Endothelial cell (in vitro differentiated cells): ENCODE data around the gene TUBGCP3. TPM values are rescaled to one million over a fixed set of nuclear protein-coding genes. Genes with fewer than 3 reads are reported as not detected.

Source experiments
- DNase-seq: peaks from one replicate; pipeline ENCODE4 v3.0.0; 2021; ENCODE audit warnings: low spot score
- H3K27ac Mint-ChIP-seq: one replicate; pipeline ENCODE4 v1.8.0; 2021; ENCODE audit warnings: mixed read lengths, inconsistent platforms; ENCODE audit not compliant: unreplicated experiment
- H3K27me3 Mint-ChIP-seq: one replicate; pipeline ENCODE4 v1.8.0; 2021; ENCODE audit warnings: mild to moderate bottlenecking, moderate library complexity, mixed read lengths, inconsistent platforms; ENCODE audit not compliant: unreplicated experiment
- H3K36me3 Mint-ChIP-seq: one replicate; pipeline ENCODE4 v1.8.0; 2021; ENCODE audit warnings: mild to moderate bottlenecking, low read depth, mixed read lengths, inconsistent platforms; ENCODE audit not compliant: unreplicated experiment
- H3K4me1 Mint-ChIP-seq: one replicate; pipeline ENCODE4 v1.8.0; 2021; ENCODE audit warnings: mild to moderate bottlenecking, mixed read lengths, inconsistent platforms; ENCODE audit not compliant: unreplicated experiment
- H3K4me3 Mint-ChIP-seq: one replicate; pipeline ENCODE4 v1.8.0; 2021; ENCODE audit warnings: mild to moderate bottlenecking, mixed read lengths, inconsistent platforms; ENCODE audit not compliant: unreplicated experiment
- H3K9me3 Mint-ChIP-seq: one replicate; pipeline ENCODE4 v1.8.0; 2021; ENCODE audit warnings: mixed read lengths, inconsistent platforms; ENCODE audit not compliant: unreplicated experiment
- CTCF ChIP-seq: fragments of 200-600 bp; sonication (generic); IDR thresholded peaks from one replicate; pipeline ENCODE4 v1.5.0; 2021; ENCODE audit warnings: antibody characterized with exemption; ENCODE audit not compliant: unreplicated experiment
- total RNA-seq: library from RNA; stranded (reverse); fragmentation: NEBNext Ultra II Directional; extraction: Animal tissue kit (Norgen Biotek cat#: 25700); gene quantifications from one replicate; pipeline ENCODE4 v1.2.1, GENCODE V29; 2021; ENCODE audit not compliant: unreplicated experiment

Gene TUBGCP3
- total RNA-seq, 1 donor from 2014 or later = 26.8 TPM

DNA sequence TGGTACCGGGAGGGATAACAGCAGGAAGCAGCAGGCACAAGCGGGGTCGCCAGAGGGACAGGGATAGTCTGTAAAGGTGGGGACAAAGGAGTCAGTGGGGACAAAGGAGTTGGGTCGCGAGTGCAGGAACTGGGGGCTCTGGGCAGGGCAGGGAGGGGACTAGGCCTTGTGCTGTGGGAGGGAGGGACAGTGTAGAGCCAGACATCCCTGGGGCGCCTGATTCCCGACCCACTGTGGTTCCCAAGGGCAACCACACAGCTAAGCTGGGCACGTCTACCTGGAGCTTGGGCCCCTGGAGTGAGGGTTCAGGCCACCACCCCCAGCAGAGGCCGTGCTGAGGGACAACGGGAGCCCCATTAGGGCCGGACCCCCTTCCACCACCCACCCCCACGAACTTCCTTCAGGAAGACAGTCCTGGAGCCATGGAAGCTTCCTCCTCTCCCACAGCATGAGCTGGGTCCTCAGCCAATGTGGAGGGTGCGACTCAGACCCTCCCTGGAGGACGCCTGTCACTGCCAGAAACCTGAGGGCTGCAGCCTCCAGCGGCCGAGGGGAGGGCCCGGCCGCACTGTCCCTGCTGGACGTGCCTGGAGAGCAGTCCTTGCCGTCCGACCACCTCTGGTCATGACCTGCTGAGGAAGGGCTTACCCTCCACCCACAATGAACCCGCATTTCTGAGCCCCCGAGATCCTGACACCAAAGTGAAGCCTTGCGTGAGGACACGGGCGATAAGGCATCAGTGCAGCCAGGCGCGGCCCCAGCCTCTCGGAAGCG, 133.9 kb downstream of the TUBGCP3 start:
- Mint-ChIP-seq H3K27ac (no peak overlapping the region), H3K27me3 (peaks cover 4% of the 10 kb centered on the region), H3K36me3 (peaks cover 4% of the 10 kb centered on the region), H3K4me1 (no peaks in the 10 kb centered on the region), H3K4me3 (no peak overlapping the region), H3K9me3 (no peaks in the 10 kb centered on the region)
- no peak for TF ChIP-seq CTCF
- DNase-seq = no peak

- H3K4me1 Mint-ChIP-seq = no peaks in the 10 kb centered on the region
- peaks cover 4% of the 10 kb centered on the region for H3K36me3 Mint-ChIP-seq
- TF ChIP-seq CTCF = no peak
- no peak overlapping the region for H3K27ac Mint-ChIP-seq
- H3K27me3 Mint-ChIP-seq = peaks cover 6% of the 10 kb centered on the region
- DNase-seq = no peak
- no peak overlapping the region for H3K4me3 Mint-ChIP-seq
- H3K9me3 Mint-ChIP-seq = no peaks in the 10 kb centered on the region
Observed at GRCh38 chr13:112453207-112453829, 134.6 kb downstream of the TUBGCP3 start.

GRCh38 chr13:112452380-112453206, 135.4 kb downstream of the TUBGCP3 start:
- no peak overlapping the region for H3K4me3 Mint-ChIP-seq
- peaks cover 4% of the 10 kb centered on the region for H3K27me3 Mint-ChIP-seq
- peaks cover 4% of the 10 kb centered on the region for H3K36me3 Mint-ChIP-seq
- no peak for TF ChIP-seq CTCF
- no peaks in the 10 kb centered on the region for H3K9me3 Mint-ChIP-seq
- H3K4me1 Mint-ChIP-seq = no peaks in the 10 kb centered on the region
- no peak for DNase-seq
- no peak overlapping the region for H3K27ac Mint-ChIP-seq

DNA sequence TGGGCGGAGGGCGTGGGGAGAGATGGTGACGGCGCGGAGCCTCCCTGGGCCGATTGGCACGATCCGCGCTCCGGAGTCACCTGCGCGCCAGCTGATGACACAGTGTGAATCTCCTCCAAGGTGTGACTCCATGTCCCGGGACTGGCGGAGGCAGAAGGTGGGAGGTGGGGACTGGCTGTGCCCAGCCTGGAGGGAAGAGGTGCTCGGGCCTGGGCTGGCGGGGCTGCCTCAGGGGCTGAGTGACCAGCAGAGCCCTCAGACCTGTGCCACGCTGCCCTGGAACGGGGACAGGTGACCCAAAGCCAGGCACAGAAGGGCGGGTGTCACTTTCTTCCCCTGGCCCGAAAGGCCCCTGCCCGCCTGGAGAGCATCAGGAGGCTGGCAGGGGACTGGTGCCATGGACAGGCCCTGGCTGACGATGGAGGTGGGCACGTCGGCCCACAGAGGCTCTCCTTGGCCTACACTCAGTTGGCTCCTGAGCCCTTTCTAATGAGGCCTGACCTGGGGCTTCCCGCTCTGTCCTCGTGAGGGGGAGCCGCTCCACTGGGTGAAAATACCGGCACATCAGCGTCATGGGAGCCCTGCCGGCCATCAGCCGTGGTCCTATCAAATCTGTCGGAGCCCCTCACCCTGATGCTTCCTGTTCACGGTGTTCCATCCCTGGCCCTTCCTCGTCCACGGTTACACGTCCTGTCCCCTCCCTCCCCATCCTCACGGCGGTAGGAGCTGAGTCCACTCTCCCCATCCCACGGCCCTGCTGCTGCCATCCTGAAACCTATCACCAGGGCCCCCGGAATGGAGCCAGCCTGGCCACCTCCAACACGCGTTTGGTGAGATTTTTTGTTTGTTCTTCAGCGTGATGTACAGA, 136.2 kb downstream of the TUBGCP3 start:
- H3K27ac Mint-ChIP-seq = no peak overlapping the region
- no peak for TF ChIP-seq CTCF
- H3K36me3 Mint-ChIP-seq = peaks cover 4% of the 10 kb centered on the region
- H3K27me3 Mint-ChIP-seq = peaks cover 4% of the 10 kb centered on the region
- no peaks in the 10 kb centered on the region for H3K9me3 Mint-ChIP-seq
- no peaks in the 10 kb centered on the region for H3K4me1 Mint-ChIP-seq
- no peak overlapping the region for H3K4me3 Mint-ChIP-seq
- DNase-seq = no peak
